Measurements from ENCODE around the gene INSYN1.

INSYN1 gene

GRCh38 chr15:73685981-73686380 lies 67.2 kb downstream of the INSYN1 start:
- Histone ChIP-seq H3K4me3 (ENCODE audit: severe bottlenecking) (peak overlapping the region; percentile 98), H3K4me1 (ENCODE audit: insufficient read depth, poor library complexity, severe bottlenecking) (peaks cover 47% of the 10 kb centered on the region), H3K9me3 (ENCODE audit: severe bottlenecking) (no peaks in the 10 kb centered on the region), H3K27ac (ENCODE audit: poor library complexity, severe bottlenecking) (peak overlapping the region; percentile 77), H3K36me3 (ENCODE audit: low read depth) (no peaks in the 10 kb centered on the region; the same call in 1 of the 2 replicates), H3K27me3 (ENCODE audit: insufficient read depth, poor library complexity, severe bottlenecking) (no peaks in the 10 kb centered on the region)
- no peak for DNase-seq (ENCODE audit: low spot score)
- no peak for TF ChIP-seq CTCF (IDR thresholded peaks at IDR 0.05; ENCODE audit: poor library complexity, severe bottlenecking)
- no peak for ATAC-seq (ENCODE audit: low read depth)
